Right ventricle myocardium inferior (tissue), 1 donor: ENCODE results near the gene EPAS1. TPM values are rescaled to one million over a fixed set of nuclear protein-coding genes. Genes with fewer than 3 reads are reported as not detected.
A peak's percentile ranks its signal among the peaks of the same experiment; 100 is the strongest.

Source experiments
- ATAC-seq: fragments of 200-7000 bp; cut with Tn5 transposase; one replicate; pipeline ENCODE4 v1.9.1; 2020; ENCODE audit warnings: mild to moderate bottlenecking, moderate library complexity
- DNase-seq: peaks from one replicate; pipeline ENCODE4 v3.0.0; 2021; ENCODE audit errors: missing footprints
- intact Hi-C: fragments of 100-400 bp; cut with DNase I; formaldehyde crosslinking; loops from one replicate; pipeline ENCODE4 v1.11.0; 2022
- total RNA-seq: library from RNA; stranded (reverse); fragmentation: NEBNext Ultra II Directional; extraction: Animal tissue kit (Norgen Biotek cat#: 25700); gene quantifications from one replicate; pipeline ENCODE4 v1.2.1, GENCODE V29; 2021
- donor health status: DM: no; HTN: yes; CAD: no; lungs with severe emphysema.

Gene EPAS1
- total RNA-seq, 1 donor from 2014 or later = 205 TPM

DNA sequence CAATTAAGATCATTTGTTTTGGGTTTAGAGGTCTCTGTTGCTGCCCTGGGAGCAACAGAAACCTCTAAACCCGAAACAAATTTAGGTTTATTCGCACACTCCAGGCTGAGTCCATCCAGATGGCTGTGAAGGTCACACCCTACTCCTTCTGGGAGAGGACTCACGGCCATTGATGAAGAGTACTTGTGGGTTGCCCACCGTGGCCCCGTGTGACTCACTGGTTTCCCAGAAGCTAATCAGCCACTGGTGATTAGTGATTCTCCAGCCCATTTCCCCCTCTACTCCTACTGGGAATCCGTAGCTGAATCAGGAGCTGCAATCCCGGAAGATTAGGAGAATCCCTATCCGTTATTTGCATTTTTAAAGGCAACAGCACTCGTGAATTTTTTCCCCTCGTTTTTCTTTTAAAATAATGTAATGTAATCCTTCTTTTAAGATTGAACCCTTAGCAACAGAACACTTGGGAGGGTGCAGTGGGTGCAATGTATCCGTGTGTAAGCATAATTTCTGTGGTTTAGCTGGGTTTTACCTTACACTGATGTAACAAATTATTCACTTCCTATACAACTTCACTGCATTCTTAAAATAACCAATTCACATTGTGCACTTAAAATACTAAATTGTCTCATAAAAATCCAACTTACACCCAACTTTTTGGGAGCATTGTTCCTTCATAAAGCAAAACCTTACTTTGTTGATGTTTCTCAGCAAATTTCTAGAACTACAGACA lies 27.5 kb upstream of the EPAS1 start:
- DNase-seq (no peak), ATAC-seq (peak; percentile 82)
- intact Hi-C loops = no loop called here

DNA sequence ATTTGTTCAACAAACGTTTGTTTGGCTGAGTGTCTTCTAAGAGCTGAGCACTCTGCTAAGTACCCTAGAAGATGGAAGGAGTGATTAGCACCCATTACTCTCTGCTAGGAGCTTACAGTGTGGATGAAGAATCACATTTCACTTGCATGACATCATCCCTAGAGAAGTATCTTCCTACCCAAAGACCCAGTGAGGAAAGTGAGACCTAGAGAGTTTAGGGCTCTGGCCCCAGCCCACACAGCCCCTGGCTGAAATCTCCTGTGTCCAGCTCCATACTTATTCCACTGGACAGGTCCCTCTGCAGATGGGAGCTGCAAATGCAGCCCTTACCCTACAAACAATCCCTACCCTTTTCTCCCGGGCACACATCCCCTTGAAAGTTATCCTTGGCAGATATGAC lies 26.8 kb upstream of the EPAS1 start:
- no peak for ATAC-seq
- DNase-seq = no peak
- intact Hi-C loops = no loop called here

DNA sequence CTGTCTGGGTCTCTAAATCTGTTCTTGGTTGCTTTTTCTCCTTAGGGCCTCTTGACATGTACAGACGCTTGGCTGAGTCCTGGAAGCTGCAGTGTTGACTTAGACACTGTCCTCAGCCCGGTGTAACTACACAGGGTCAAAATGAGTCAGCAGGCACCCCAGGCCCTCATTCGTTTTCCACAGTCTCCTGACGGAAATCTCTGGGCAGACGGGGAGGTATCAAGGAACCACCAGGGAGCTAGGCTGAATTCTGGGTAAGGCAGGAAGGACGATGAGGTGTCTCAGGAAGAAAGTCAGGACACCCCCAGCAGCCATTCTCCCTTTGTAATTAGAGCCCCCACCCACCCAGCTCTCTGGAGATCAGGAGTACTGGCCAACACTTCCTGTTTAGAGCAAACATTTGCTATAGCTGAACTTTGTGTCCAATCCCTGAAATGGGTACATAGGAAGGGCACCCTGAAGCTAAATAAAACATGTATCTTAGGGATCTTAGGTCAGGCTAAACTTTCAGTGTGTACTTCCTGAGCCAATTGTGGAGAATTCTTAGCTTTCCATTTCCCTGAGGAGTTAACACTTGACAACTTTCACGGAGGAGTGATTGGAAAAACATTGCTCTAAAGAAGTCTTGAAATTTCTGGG lies 23.9 kb upstream of the EPAS1 start:
- intact Hi-C loops = no loop called here
- ATAC-seq (peak; percentile 14), DNase-seq (no peak)

DNA sequence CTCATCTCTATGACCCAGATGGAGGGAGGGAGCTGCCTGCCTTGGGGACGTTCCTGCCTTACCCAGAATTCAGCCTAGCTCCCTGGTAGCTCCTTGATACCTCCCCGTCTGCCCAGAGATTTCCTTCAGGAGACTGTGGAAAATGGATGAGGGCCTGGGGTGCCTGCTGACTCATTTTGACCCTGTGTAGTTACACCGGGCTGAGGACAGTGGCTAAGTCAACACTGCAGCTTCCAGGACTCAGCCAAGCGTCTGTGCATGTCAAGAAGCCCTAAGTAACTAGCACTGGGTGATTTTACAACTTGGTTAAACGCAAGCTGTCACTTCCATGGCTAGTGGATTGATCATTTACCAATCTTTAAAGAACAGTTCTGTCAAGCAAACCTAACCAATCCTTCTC lies 23.3 kb upstream of the EPAS1 start:
- no peak for DNase-seq
- intact Hi-C loops = no loop called here
- no peak for ATAC-seq

DNA sequence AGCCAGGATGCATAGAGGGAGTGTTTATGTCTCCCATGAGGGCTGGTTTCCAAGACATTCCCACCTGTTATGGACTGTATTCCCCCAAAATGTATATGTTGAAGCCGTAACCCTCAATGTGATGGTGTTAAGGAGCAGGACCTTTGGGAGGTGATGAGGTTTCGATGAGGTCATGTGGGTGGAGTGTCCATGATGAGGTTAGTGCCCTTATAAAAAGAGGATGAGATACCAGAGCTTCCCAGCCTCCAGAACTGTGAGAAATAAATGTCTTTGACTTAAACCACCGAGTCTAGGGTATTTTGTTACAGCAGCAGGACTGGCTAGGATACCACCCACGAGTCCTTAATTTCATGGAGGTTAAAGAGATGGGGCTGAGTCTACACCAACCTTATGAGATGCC lies 22.6 kb upstream of the EPAS1 start:
- intact Hi-C loops = no loop called here
- no peak for DNase-seq
- ATAC-seq = no peak

DNA sequence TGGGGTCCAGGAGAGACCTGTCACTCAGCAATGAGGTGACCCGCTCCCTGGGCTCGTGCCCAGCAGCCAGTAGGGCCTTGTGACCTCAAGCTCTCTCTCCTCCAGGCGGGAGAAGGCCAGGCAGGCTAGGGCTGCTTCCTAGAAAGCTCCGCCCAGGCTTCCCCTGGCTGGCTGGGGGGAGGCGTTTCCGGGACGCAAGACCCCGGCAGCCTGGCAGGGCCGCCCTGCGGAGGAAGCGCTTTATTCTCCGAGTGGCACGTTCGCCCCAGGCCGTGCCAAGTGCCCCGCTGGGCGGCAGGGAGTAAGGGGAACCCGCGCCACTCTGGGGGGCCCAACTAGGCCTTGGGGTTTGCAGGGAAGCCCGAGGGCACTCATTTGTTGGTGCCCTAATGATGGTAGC lies 21.2 kb upstream of the EPAS1 start:
- ATAC-seq (peak; percentile 71), DNase-seq (peak; percentile 80)
- intact Hi-C loops = loop anchor here (2.0 to 5.0 kb wide), 2 partner anchors 21 to 199 kb away; partner anchors contain the start of gene EPAS1

DNA sequence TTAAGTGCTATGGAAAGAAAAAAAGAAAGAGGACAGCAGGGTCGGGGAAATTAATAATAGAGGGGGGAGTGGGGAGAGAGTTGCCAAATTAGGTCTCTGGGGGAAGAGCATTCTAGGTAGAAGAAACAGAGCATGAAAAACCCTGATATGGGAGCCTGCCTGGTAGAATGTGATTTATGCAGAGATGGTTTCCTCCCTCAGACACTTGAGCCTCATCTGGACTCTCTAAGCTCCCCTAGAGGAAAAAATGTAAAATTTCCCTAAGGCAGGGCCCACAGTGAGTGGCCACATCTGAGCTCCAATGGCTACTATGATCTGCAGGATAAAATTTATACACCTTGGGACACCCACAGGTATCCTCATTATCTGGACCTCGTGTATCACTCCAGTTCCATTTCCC lies 20.6 kb upstream of the EPAS1 start:
- DNase-seq = no peak
- peak; percentile 43 for ATAC-seq
- intact Hi-C loops = loop anchor here (1.0 to 5.0 kb wide), 3 partner anchors 20 to 199 kb away; partner anchors contain the start of gene EPAS1

DNA sequence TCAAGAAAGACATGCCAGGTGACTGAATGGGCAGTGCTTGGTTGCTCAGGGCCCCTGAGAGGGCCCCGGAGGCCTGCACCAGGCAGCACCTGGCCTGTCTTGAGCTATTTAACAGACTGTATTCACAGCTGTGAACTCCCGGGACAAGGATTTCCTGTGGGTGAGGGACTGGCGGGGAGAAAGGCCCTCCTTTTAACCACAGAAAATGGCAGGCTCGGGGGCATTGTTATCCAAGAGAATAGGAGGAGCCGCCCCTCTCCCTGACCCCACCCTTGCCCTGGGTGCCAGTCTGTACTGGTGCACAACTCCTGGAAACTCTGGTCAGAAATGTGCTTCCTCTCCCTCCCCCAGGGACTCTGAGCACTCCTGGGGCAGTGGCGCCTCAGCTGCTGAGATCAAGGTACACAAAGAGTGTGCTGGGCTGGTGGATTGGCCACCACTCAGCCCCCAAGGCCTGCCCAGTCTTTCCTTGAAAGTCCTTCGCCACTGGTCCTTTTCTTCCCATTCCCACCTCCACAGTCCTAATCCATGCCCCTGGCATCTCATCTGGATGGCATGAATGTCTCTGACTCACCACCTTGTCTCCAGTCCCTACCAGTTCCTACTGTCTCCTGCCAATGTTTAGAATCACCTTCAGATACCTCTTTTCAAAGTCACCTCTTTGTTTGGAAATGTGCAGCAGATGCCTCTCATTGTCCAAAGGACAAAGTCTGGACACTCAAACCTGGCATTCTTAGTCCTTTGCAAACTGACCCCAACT lies 19.6 kb upstream of the EPAS1 start:
- intact Hi-C loops = loop anchor here (1.0 to 5.0 kb wide), 3 partner anchors 19 to 200 kb away; partner anchors contain the start of gene EPAS1
- DNase-seq (no peak), ATAC-seq (peak; percentile 17)

DNA sequence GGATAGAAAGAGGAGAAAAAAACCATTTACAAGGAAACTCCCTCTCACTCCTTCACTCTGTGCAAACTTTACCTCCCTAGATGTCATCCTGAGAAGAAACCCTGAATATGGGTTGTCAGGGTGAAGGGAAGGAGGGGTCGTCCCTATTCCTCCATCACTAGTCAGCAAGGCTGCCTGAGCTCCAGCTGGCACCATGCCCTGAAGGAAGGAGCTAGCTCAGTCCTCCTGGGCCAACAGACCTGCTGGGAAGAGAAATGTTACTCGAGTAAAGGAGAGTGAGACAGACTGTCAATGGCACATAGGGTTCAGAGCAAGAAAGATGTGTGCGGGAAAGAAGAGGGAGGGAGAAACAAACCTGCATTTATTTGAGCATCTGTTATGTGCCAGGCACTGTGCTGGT lies 18.3 kb upstream of the EPAS1 start:
- intact Hi-C loops = loop anchor here (5.0 kb wide), 1 partner anchor 202 kb away; no protein-coding TSS in a partner anchor
- DNase-seq = no peak
- no peak for ATAC-seq

DNA sequence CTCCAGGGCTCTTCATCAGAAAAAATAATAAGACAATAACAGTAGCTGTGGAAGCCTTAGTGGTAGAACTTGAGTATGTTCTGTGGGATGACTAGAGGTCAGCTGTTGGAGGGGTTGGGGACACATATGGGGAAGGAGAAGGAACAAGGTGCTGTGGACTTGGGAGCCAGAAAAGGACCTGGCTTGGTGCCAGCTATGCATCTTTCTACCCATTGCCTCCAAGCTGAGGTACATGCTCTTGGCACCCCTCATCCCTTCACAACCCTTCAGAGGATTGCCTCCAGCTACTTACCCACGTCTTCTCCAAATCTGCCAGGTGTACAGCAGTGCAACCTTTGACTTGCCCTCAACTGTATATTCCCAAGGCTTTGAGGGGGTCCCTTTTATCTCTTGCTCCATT lies 15.3 kb upstream of the EPAS1 start:
- no peak for DNase-seq
- intact Hi-C loops = no loop called here
- no peak for ATAC-seq

DNA sequence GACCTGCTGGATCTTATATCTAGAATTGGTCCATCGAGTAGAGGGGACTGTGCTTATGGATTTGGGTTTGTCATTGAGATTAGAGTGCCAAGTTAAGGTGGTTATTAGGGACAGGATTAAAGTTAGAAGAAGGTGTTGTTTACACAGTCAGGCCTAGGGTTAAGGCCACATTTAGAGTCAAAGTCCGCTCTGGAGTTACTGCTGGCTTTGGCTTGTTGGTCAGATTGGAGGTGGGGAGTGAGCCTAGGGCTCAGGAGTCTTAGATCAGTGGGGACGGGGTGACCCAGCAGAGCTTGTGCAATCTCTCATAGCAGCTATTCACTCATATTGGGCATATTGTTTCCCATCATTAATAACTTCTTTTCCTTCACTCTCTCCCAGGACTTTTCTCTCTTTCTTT lies 13.5 kb upstream of the EPAS1 start:
- ATAC-seq = no peak
- intact Hi-C loops = no loop called here
- no peak for DNase-seq

DNA sequence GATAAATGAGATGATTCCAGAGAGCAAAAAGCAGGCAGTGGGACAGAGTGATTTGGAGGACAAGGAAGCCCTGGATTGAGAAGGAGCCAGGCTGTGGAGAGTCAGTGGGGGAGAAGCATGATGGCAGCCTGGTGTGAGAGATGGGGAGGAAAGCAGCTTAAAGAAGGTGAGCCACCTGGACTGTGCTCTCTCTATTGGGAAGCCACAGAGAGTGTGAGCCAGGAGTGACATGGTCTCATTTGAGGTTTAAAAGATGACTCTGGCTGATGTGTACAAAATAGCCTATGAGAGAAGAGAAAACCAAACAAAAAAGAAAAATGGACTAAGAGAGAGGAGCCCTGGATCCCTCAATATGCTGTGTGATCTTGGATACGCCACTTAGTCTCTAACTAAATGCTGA lies 12.9 kb upstream of the EPAS1 start:
- no peak for DNase-seq
- intact Hi-C loops = no loop called here
- ATAC-seq = no peak

DNA sequence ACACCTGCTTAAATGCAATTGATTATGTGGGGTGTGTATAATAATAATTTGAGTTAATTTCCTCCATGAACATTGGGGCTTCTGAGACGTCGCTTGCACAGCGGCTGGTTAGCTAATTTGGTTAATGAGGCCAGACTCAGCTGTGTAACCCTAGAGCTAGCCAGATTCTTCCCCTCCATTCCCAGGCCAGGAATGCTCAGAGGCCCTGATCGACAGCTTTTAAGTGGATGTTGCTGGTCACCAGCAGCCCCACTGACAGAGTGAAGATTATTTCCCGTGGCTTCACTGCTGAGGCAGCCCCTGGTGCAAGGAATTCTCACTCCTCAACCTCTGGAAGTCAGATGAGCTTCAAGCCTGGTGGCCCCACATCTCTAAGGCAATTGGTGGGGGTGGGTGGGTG lies 12.4 kb upstream of the EPAS1 start:
- intact Hi-C loops = no loop called here
- ATAC-seq (no peak), DNase-seq (no peak)

DNA sequence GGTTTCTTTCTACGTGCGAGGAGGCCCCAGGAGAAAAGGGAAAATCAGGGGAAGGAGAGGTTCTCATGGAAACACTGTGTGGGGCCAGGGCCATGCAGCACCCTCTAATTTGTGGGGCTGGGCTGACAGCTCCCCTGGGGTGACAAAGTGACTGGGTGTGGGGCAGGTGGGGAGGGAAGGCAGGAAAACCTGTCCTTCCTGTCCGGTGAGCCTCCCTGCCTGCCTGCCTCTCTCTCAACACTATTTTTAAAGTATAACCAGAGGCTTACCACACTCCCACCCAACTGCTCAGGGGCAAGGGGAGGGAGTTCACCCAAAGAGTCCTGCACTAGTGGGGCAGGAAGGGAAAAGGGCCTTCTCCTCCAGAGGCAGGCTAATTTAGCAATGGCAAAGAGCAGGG lies 10.5 kb upstream of the EPAS1 start:
- intact Hi-C loops = no loop called here
- DNase-seq (no peak), ATAC-seq (no peak)

DNA sequence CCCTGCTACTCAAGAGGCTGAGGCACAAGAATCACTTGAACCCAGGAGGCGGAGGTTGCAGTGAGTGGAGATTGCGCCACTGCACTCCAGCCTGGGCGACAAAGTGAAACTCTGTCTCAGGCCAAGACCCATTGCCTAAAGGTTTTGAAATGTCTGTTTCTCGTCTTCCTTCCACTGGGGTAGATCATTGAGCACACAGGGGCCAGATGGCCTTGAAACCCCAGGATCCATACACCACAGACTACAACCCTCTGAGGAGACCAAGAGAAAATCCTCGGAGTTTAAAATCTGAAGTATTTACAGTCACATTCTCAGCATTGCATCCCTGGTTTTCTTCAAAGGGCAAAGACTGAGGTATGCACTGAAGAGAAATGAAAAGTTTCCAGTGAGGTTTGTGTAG lies 7.1 kb upstream of the EPAS1 start:
- intact Hi-C loops = loop anchor here (5.0 kb wide), 1 partner anchor 278 kb away; no protein-coding TSS in a partner anchor
- no peak for DNase-seq
- no peak for ATAC-seq

DNA sequence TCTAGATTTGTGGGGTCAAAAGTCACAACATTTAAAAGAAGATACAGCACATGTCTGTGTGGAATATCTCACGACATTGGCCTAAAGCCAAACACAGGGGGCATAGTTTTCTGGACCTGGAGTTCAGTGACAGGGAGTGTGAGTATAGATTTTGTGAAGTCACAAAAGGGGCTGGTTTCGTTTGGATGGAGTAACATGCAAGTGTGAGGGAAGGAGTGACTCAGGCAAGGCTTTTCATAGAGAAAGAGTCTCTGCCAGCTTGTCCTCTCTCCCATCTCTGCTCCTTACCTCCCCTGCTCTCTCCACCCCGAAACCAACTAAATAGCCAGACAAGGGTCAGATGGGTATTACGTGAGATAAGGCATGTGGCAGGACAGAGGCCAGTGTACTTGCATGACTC lies 3.7 kb upstream of the EPAS1 start:
- ATAC-seq (no peak), DNase-seq (no peak)
- intact Hi-C loops = loop anchor here (5.0 kb wide), 1 partner anchor 281 kb away; no protein-coding TSS in a partner anchor

DNA sequence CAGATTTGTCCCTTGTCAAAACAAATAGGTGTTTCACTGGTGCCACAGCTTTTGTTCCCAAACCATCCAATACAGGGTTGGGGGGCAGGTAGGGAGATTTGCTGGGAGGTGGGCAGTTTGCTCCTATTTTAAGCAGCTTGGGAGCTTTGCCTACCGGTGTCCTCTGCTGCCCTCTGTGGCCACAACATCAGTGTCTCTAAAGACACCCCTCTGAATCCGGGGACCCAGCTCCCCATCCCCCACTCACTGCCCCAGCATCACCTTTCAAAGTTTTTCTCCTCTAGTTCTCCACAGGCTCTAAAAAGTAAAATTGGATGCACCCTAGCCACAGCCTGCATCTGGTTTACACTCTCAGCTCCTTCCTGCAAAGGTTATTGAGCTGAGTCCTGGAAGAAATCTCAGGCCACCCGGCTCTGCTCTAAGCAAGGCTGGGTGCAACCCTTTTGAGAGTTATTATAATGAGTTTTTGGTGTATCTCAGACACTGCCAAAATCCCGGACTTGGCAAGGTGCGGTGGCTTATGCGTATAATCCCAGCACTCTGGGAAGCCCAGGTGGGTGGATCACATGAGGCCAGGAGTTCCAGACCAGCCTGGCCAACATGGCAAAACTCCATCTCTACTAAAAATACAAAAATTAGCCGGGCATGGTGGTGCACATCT lies 2.9 kb upstream of the EPAS1 start:
- intact Hi-C loops = loop anchor here (5.0 kb wide), 1 partner anchor 282 kb away; no protein-coding TSS in a partner anchor
- DNase-seq (no peak), ATAC-seq (no peak)

DNA sequence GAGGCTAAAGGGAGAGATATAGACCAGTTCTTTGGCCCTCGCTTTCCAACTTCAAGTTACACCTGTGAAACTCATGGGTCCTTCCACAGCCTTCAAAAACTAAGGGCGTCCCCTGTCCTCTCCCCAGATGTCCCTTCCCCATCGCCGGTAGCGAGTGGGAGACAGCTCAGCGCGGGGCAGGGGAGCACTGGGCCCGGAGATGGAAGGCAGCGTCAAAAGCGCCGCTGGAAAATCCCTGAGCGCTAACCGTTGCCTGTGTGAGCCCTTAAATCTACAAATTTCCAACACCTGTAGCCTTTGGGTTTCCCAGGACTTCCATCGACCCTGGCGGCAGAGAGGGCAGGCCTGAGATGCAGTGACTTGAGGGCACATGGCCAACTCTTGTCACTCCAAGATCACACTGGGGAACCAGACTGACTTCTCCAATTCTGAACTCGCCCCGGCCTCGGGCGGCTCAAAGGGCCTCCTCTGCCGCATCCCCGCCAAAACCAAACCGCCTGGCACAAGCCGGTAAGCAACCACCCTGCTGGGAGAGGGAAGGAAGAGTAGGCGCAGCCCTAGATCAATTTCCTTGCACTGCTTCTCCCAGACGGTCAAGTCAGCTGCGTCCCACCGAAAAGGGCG lies 879 bp upstream of the EPAS1 start:
- intact Hi-C loops = loop anchor here (2.0 to 5.0 kb wide), 4 partner anchors 20 to 294 kb away; no protein-coding TSS in a partner anchor
- DNase-seq (peak; percentile 82), ATAC-seq (peak; percentile 12)
